Erythroblast (primary cell): ENCODE results near the gene GIGYF2.

ENCODE experiments used
- GATA1 ChIP-seq: IDR thresholded peaks from 2 replicates; pipeline ENCODE4 v1.6.1; 2011; ENCODE audit warnings: low read depth, mild to moderate bottlenecking, control low read depth, low read length, moderate library complexity
- POLR2A ChIP-seq: IDR thresholded peaks from 2 replicates; pipeline ENCODE4 v1.6.1; 2011; ENCODE audit warnings: mild to moderate bottlenecking, low read length

DNA sequence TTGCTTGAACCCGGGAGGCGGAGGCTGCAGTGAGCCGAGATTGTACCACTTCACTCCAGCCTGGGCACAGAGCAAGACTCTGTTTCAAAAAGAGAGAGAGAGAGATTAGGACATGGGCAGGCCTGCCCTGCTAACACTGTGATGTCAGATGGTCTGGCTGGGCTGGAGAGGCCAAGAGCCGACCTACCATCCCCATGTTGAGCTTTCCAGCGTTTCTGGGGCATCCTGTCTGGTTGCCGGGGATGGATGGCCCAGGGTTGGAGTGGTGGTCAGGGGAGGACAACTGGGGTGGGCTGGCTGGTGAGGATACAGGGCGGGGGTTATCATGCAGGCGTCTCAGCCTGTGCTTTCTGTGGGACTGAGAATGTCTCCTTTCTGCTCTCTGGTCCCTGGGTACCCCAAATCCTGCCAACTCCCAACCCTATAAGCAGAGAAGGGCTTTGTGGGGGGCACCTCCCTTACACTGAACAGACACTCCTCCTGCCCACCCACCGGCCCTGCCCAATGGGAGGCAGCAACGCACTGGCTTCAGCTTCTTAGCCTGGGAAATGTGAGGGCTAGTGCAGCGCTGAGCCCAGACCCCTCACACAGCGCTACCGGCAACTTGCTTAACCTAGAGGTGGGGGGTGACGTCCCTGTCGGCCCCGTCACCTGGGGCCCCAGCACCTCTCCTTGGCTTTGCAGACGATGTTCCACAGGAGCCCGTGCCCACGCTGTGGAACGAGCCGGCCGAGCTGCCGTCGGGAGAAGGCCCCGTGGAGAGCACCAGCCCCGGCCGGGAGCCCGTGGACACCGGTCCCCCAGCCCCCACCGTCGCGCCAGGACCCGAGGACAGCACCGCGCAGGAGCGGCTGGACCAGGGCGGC, 178.4 kb downstream of the GIGYF2 start:
- TF ChIP-seq POLR2A, result no peak
- TF ChIP-seq GATA1, result no peak
